GM21737 (cell line): Measurements from ENCODE around the gene IDH3A.
A peak's percentile ranks its signal among the peaks of the same experiment; 100 is the strongest.

Experiments used
- ATAC-seq: cut with Tn5 transposase; IDR thresholded peaks from one replicate; pipeline ENCODE4 v1.9.1; 2021; ENCODE audit warnings: mild to moderate bottlenecking, moderate library complexity; ENCODE audit not compliant: unreplicated experiment

The IDH3A gene

DNA sequence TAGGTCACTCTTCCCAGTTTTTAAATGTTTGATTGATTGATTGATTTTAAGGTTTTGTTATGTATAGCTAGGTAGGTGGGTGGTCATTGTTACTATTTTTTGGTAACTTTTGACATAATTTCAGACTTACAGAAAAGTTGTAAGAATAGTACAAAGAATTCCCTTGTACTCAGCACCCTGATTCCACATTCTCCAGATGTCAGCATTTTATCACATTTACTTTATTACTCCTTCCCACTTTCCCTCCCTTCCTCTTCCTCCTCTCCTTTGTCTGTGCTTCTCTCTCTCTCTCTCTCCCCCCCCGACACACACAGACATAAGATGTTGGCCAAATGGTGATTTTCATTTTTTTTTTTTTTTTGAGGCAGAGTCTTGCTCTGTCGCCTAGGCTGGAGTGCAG is 14.8 kb downstream of the IDH3A start:
- ATAC-seq: no peak

DNA sequence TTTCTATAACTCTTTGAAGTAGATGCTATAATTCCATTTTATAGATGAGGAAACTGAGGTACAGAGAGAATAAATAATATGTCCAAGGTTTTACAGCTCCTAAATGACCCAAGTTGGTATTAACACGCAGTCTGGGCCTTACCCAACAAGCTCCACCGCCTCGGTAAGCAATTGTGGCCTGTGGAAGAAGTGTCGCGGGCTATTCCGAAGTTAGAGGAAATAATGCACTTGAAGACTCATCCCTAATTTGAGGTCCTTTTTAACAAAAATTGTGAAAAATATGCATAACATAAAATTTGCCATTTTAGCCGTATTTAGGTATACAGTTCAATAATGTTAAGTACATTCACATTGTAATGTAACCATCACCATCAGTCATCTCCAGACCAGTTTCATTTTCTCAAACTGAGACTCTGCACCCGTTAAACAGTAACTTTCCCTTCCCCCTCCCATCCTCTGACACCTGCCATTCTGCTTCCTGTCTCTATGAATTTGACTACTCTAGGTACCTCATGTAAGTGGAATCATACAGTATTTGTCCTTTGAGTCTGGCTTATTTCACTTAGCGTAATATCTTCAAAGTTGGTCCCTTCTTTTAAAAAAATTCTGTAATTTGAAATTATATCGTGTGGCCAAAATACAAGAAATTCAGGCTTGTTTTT is 18.2 kb downstream of the IDH3A start:
- peak; percentile 69 for ATAC-seq

- ATAC-seq: no peak
Observed at GRCh38 chr15:78168608-78169007, 19.4 kb downstream of the IDH3A start.

DNA sequence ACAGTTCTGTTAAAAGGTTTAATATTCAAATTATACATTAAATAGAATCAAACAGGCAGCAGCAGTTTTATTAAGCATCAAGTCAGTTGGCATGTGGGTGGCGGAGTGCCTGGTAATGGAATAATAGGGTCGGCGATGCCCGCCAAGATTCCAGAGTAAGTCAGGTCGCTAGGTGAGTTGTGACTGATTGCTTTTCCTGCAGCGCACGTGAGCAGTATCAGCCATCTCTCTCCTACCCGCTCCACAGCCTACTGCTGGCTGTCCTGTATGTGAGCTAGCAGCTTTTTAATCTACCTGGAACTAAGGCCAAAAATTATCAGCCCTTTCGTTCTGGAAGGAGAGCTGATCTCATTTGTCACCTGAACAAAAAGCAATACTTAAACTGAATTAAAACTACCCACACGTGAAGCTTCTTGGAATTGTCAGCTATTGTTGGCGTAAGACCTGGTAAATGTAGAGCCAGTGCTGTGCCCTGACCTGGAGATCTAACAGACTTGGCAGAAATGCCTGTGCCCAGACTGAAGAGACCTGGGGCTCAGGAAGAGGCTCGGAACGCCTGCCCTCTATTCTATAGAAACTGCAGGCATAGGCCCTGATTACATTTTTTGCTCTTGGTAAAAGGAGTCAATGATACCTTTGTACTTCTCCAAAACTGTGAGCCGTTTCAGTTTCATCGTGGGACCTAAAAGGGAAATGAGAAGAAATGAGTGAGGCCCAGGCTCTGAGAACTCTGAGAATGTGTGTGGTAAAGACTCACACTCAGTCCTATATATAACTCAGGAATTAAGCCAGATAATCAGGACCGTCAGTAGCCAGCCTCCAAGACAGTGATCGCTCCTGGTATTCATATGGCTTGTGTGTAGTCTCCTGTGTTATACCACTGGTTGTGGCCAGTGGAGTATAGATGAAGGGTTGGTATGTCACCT is 21.9 kb downstream of the IDH3A start:
- peak; percentile 72 for ATAC-seq

GRCh38 chr15:78171864-78172472 is 22.8 kb downstream of the IDH3A start:
- ATAC-seq: no peak

GRCh38 chr15:78174401-78174800 is 25.2 kb downstream of the IDH3A start:
- ATAC-seq: no peak

- no peak for ATAC-seq
Observed at GRCh38 chr15:78175330-78175729, 26.2 kb downstream of the IDH3A start.

GRCh38 chr15:78177447-78177873 is 28.3 kb downstream of the IDH3A start:
- ATAC-seq: no peak

DNA sequence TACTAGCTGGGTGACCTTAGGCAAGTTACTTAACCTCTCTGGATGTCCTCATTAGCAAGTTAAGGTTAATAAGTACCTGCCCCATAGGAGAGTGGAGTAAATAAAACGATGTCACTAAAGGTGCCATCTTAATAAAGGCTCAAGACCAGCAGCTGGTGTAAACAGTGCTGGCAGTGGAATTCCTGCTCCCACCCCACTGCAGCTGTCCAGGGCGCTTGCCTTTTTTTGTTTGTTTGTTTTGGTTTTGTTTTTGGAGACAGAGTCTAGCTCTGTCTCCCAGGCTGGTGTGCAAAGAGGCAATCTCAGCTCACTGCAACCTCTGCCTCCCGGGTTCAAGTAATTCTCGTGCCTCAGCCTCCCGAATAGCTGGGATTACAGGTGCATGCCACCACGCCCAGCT is 28.9 kb downstream of the IDH3A start:
- no peak for ATAC-seq

GRCh38 chr15:78179286-78179840 is 30.2 kb downstream of the IDH3A start:
- ATAC-seq: no peak

- ATAC-seq: no peak
Observed at GRCh38 chr15:78179906-78180305, 30.7 kb downstream of the IDH3A start.

DNA sequence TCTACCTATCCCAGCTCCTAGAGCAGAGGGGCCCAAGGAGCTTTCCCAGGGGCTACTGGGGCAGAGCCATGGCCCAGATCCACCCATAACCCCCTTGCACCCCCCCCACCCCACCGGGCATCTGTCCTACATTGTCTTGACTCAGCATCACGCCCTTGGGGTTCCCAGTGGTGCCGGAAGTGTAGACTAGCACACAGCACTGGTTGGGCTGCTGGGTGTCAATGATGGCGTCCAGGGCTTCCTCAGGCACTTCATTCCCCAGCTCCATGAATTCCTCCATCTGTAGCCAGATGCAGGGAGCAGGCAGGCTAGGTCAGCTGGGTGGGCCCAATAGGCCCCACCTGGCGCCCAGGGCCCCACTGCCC is 33.2 kb downstream of the IDH3A start:
- ATAC-seq: no peak

DNA sequence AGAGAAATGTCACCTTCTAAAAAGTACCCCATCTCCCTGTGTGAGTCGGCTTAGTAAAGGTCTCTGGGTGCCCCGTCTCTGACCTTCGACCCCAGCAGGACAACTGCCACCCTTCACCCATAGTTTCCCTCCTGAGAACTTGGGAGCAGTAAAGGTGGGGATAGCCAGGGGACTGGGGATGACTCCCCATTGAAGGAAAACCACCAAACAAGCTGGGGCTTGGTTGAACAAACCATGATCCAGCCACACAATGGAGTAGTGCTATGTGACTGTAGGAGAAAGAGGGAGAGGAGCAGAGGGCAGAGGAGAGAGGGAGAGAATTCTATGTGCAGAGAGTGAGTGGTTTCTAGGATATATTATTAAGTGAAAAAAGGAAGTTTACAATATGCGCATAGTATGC is 33.7 kb downstream of the IDH3A start:
- no peak for ATAC-seq

DNA sequence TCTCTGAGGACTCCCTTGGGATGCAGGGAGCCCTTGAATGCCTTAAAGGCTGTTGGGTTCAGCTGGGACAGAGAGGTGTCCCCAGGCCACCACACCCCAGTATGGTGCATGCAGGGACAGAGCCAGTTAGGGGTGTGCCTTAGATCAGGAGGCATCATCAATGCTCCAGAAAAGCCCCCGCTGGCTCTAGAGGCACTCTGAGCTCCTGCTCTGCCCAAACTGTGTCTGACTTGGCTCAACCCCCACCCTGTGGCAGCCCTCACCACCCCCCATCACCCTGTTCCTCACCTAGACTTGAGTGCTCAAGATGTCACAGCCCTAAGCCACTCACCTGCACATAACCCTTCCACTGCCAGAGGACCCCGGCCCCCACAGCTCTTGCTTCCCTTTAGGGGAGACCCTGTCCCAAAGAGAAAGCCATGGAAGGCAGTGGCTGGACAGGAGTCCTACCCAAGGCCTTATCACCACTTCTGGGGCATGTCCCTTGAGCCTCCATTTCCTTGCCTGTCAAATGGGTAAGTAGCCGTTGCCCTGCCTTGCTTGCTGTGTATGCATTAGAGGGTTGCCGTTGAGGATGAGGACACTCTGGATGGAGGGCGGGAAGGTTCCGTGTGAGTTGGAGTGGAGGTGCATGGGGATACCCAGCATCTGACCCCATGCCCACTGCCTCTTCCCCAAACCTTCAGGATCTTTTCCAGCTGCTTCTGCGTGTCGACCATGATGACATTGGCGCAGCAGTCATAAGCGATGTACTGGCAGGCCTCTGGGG is 43.8 kb downstream of the IDH3A start:
- no peak for ATAC-seq

DNA sequence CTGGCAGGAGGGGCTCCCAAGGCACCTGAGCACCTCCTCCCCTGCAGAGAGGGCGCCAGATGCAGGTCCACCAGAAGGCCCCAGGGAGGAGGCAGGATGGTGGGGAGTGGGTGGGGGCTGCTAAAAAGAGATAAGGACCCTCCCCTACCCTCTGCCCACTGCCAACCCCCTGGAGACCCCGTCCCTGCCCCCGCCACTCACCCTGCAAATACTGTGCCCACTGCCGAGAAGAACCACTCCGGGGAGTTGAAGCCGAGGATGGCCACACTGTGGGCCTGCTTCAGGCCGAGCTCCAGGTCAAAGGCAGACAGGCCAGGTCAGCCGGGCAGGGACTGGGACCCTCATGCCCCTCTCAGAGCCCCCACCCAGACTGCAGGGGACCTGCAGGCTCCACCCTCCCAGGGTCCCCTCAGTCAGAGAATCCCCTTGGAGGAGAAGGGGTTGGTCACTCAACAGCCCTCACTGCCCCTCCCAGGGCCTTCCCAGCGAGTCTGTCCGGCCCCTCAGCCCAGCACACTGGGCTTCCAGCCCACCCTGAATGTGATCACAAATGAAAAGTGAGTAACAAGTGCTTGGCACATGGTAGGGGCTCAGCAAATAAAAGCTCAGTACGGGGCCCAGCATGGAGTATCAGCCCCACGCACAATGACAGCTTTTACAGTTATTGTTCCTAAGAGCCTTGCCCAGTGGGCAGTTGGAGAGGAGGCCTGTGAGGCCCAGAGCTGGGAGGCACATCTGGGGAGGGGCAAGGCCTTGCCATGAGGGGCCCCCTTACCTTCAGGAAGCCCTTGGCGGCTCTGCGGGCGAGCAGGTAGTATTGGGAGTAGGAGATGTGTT is 44.8 kb downstream of the IDH3A start:
- ATAC-seq: no peak

DNA sequence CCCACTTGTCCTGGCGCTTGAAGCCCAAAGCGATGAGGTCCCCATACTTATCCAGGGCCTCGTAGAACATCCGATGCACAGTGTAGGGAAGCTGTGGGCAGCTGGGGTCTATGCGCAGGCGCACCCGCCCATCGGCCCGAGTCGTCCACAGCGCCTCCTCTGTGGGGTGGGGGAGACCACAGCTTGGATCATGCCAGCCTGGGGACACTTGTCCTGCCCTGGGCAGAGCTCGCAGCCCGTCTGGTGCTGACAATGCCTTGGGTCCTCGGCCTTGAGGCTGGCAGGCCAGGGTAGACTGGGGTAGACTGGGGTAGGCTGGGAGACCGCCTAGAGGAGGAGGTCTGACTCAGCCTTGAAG is 45.4 kb downstream of the IDH3A start:
- ATAC-seq: no peak

DNA sequence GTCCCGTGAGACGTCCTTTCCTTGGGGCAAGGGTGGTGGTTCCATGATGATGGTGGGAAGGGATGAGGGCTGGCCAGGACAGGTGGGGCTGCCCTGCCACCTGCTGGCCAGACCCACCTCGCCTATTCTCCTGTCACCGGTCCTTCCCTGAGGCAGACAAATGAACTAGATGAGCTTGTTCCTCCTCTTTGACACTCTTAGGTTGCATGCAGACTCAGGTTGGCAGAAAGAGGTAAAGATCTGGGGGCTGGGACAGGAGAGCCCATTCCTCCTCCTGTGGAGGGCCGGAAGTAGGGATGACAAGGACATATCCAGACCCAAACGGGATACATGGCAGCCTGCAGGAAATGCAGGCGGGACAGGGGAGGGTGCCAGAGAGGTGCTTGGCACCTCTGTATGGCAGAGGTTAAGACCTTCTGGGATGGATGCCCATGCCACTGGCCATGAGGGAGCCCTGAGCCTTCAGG is 46.6 kb downstream of the IDH3A start:
- peak; percentile 55 for ATAC-seq

- no peak for ATAC-seq
Observed at GRCh38 chr15:78197632-78198031, 48.5 kb downstream of the IDH3A start.

DNA sequence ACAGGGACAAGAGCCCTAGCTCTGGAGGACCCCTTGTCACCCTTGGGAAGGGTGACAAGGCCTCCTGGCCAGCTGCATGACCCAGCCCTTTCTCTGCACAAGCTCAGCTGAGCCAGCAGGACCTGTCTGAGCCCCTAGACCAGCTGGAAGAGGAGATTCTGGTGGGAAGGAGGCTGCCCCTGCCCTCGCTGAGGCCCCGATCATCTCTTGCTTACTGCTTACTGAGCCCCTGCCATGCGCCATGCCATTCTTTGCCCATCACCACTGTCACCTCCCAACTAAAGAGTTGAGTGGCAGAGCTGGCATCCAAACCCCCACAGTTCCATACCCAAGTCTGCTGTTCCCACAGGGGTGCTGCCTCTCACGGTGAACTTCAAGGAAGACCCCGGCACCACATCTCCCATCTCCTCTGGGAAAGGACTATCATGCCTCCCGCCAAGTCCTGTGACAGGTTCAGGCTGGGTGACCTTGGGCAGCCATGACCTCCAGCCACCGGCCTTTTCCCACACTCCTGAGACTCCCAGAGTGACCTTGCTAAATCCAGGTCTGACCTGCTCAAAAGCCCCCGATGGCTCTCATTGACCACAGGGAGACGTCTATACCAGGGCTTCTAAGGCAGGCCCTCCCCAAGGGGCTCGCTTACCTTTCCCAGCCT is 51.2 kb downstream of the IDH3A start:
- ATAC-seq: no peak
